B cell (primary cell): Measurements from ENCODE around the gene STK24. TPM values are rescaled to one million over a fixed set of nuclear protein-coding genes. Genes with fewer than 3 reads are reported as not detected.

Source experiments
- ATAC-seq: fragments of 200-7000 bp; cut with Tn5 transposase; one replicate; pipeline ENCODE4 v1.10.0; 2021; ENCODE audit warnings: low read depth, mild to moderate bottlenecking, moderate number of reproducible peaks, moderate library complexity
- CTCF ChIA-PET: fragments of 350-600 bp; sonication (Branson Sonifier 250); formaldehyde crosslinking; loops from one replicate; lab custom pipeline; 2021; ENCODE audit warnings: antibody characterized with exemption, inconsistent platforms; lab: Charles Lee
- POLR2A ChIA-PET: fragments of 350-600 bp; sonication (Branson Sonifier 250); formaldehyde crosslinking; loops from one replicate; lab custom pipeline; 2021; ENCODE audit warnings: antibody characterized with exemption; lab: Charles Lee
- DNase-seq: peaks from one replicate; pipeline ENCODE4 v3.0.0; 2013
- H2AFZ ChIP-seq: 2 replicates; pipeline ENCODE4 v1.6.1; 2012; ENCODE audit warnings: mild to moderate bottlenecking, low read depth, low read length; ENCODE audit not compliant: insufficient read depth, poor library complexity, severe bottlenecking
- H3K27ac ChIP-seq, 2 donors: 1 replicate in 1 of 2; 2 replicates in 1 of 2; pipeline ENCODE4 v1.5.1; 2012 to 2013; ENCODE audit warnings: low read length in 2 of 2, mild to moderate bottlenecking in 2 of 2, moderate library complexity in 1 of 2
- H3K27me3 ChIP-seq, 4 experiments: fragments of 200-600 bp in 1 of 4; sonication (generic) in 1 of 4; replicated peaks in 1 of 4; 1 replicate in 2 of 4; 2 replicates in 2 of 4; pipeline versions ENCODE4 v1.6.1 to v1.7.0; 2013 to 2016; ENCODE audit warnings: low read length in 3 of 4, mild to moderate bottlenecking in 2 of 4, mixed read lengths in 1 of 4, moderate library complexity in 1 of 4; ENCODE audit not compliant: insufficient read depth in 4 of 4, control insufficient read depth in 3 of 4; ENCODE audit errors: control extremely low read depth in 1 of 4
- H3K36me3 ChIP-seq, 2 experiments: replicated peaks in 1 of 2; 1 replicate in 1 of 2; 2 replicates in 1 of 2; pipeline versions ENCODE4 v1.6.1 to v1.7.1; 2013; ENCODE audit warnings: low read length in 1 of 2; ENCODE audit not compliant: insufficient read depth in 2 of 2, control insufficient read depth in 1 of 2; ENCODE audit errors: control extremely low read depth in 1 of 2, extremely low read depth in 1 of 2
- H3K4me1 ChIP-seq, 2 donors: fragments of 200-600 bp in 1 of 2; sonication (generic) in 1 of 2; 1 replicate in 1 of 2; 2 replicates in 1 of 2; pipeline versions ENCODE4 v1.5.1 to v1.6.1; 2013 to 2017; ENCODE audit warnings: low read length in 2 of 2; ENCODE audit not compliant: control insufficient read depth in 2 of 2, insufficient read depth in 2 of 2
- H3K4me2 ChIP-seq: replicated peaks from 2 replicates; pipeline ENCODE3; 2012; ENCODE audit warnings: mild to moderate bottlenecking, low read depth, low read length; ENCODE audit not compliant: poor library complexity, severe bottlenecking
- H3K4me3 ChIP-seq, 5 experiments: fragments of 200-600 bp in 1 of 5; sonication (generic) in 1 of 5; 1 replicate in 3 of 5; 2 replicates in 2 of 5; pipeline versions ENCODE4 v1.5.1 to v1.7.0; 2011 to 2016; ENCODE audit warnings: low read length in 4 of 5, mild to moderate bottlenecking in 4 of 5, low read depth in 2 of 5, control low read depth in 1 of 5, moderate library complexity in 1 of 5; ENCODE audit not compliant: insufficient read depth in 1 of 5; ENCODE audit errors: control extremely low read depth in 1 of 5, extremely low read depth in 1 of 5
- H3K79me2 ChIP-seq: fragments of 200-600 bp; sonication (generic); one replicate; pipeline ENCODE4 v1.6.0; 2016; ENCODE audit warnings: low read length; ENCODE audit not compliant: control insufficient read depth, insufficient read depth
- H3K9ac ChIP-seq: fragments of 200-600 bp; sonication (generic); 2 replicates; pipeline ENCODE4 v1.6.1; 2017; ENCODE audit warnings: mild to moderate bottlenecking, low read length, moderate library complexity
- H3K9me3 ChIP-seq, 3 donors: one replicate each; pipeline versions ENCODE4 v1.6.1 to v1.7.1; 2013; ENCODE audit warnings: low read length in 2 of 3; ENCODE audit not compliant: control insufficient read depth in 2 of 3, insufficient read depth in 1 of 3; ENCODE audit errors: control extremely low read depth in 1 of 3
- H4K20me1 ChIP-seq: 2 replicates; pipeline ENCODE4 v1.6.0; 2012; ENCODE audit warnings: mild to moderate bottlenecking, low read length; ENCODE audit not compliant: insufficient read depth, control insufficient read depth, poor library complexity, severe bottlenecking
- H3K27ac Mint-ChIP-seq: one replicate; pipeline ENCODE4 v1.8.0; 2021; ENCODE audit warnings: mixed read lengths
- H3K27me3 Mint-ChIP-seq: one replicate; pipeline ENCODE4 v1.8.0; 2021; ENCODE audit warnings: mixed read lengths
- H3K4me1 Mint-ChIP-seq: one replicate; pipeline ENCODE4 v1.8.0; 2021; ENCODE audit warnings: mixed read lengths
- H3K4me3 Mint-ChIP-seq: one replicate; pipeline ENCODE4 v1.8.0; 2021; ENCODE audit warnings: mixed read lengths
- H3K9me3 Mint-ChIP-seq: one replicate; pipeline ENCODE4 v1.8.0; 2022; ENCODE audit warnings: mixed read lengths; ENCODE audit not compliant: insufficient read depth
- CTCF ChIP-seq: fragments of 200-600 bp; IDR thresholded peaks from one replicate; pipeline ENCODE4 v1.8.0; 2022; ENCODE audit warnings: antibody characterized with exemption, mild to moderate bottlenecking
- EZH2 ChIP-seq: IDR thresholded peaks from 2 replicates; pipeline ENCODE4 v1.6.1; 2012; ENCODE audit warnings: borderline replicate concordance, low read depth, mild to moderate bottlenecking, moderate library complexity, low read length; ENCODE audit not compliant: insufficient read depth, poor library complexity, severe bottlenecking
- WGBS: methylation state at CpG from one replicate; pipeline ENCODE4 v1.1.5; 2013; ENCODE audit warnings: missing lambda C conversion rate; ENCODE audit not compliant: insufficient coverage; 5-methylcytosine and 5-hydroxymethylcytosine counted together
- intact Hi-C: fragments of 100-400 bp; cut with micrococcal nuclease; formaldehyde crosslinking; loops from one replicate; pipeline ENCODE4 v1.10.0; 2022
- polyA plus RNA-seq: library from polyadenylated mRNA; depleted of rRNA; stranded (reverse); fragments of >200 nt; gene quantifications from 2 replicates; pipeline ENCODE4 v1.2.3, GENCODE V29; 2012
- total RNA-seq, 2 donors: library from RNA; stranded (reverse); fragments of 120-200 nt in 1 of 2; gene quantifications; 1 replicate in 1 of 2; 2 replicates in 1 of 2; pipeline versions ENCODE4 v1.2.3 to v1.2.4, GENCODE V29; 2013 to 2022

Gene STK24
- total and polyA plus RNA-seq, 2 donors (not counting 1 experiment from before 2014, with no cell fraction given): 47.2 to 117 TPM

DNA sequence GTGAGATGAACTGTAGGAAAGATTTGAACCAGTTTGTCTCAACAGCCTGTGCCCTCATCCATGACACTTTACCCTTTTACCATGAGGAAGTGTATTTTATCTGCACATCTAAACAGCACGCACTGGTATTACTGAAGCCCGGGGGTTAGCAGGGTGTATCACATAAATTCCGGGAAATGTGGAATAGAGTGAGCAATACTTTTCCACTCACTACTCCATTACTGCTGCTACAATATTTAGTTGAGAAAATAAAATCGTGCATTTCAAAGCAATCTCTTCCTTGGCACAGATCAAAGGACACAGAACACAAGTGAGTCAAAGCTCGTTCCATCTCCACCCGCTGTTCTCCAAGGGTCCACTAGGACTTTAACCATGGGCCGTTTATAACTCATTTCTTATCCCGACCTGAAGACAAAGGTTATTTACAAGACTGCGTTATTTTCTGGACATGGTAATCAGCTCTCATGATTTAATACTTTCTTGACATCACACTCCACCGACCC is 35.2 kb downstream of the STK24 start:
- intact Hi-C loops: loop anchor here (2.0 to 5.0 kb wide), 3 partner anchors 15 to 36 kb away; partner anchors contain the start of gene STK24
- peaks cover 51% of the 10 kb centered on the region in 2 donors for H3K4me1 ChIP-seq
- ChIA-PET POLR2A (no interaction called here), CTCF (interaction anchor here (1.0 to 2.6 kb wide), 3 partner anchors 13 to 111 kb away, joined by 4 to 13 read pairs (median 5); no protein-coding TSS in a partner anchor)
- H3K27ac ChIP-seq: no peak overlapping the region
- TF ChIP-seq EZH2 (no peak), CTCF (no peak)
- peak overlapping the region; percentile 81 for H3K4me2 ChIP-seq
- no peak overlapping the region for H3K9ac ChIP-seq
- ATAC-seq: no peak
- peaks cover 98% of the 10 kb centered on the region for H4K20me1 ChIP-seq
- H3K4me1 Mint-ChIP-seq: peaks cover 89% of the 10 kb centered on the region
- no peak for DNase-seq
- no peak overlapping the region for H2AFZ ChIP-seq
- 98% methylated on average over 5 of the region's 10 CpGs for WGBS
- H3K4me3 ChIP-seq: no peak overlapping the region
- peak overlapping the region; percentile 81 for H3K4me3 Mint-ChIP-seq
- peaks cover 100% of the 10 kb centered on the region for H3K79me2 ChIP-seq
- no peaks in the 10 kb centered on the region for H3K27me3 ChIP-seq
- no peaks in the 10 kb centered on the region for H3K27me3 Mint-ChIP-seq
- H3K27ac Mint-ChIP-seq: no peak overlapping the region
- peaks cover 4 to 18% of the 10 kb centered on the region in 2 experiments for H3K36me3 ChIP-seq
- H3K9me3 ChIP-seq: no peaks in the 10 kb centered on the region
- no peaks in the 10 kb centered on the region for H3K9me3 Mint-ChIP-seq

- CTCF ChIA-PET: interaction anchor here (0.7 to 1.9 kb wide), 5 partner anchors 10 to 96 kb away, joined by 3 to 7 read pairs (median 4); no protein-coding TSS in a partner anchor
- TF ChIP-seq EZH2 (no peak), CTCF (no peak)
Measured at GRCh38 chr13:98541191-98541590, 35.7 kb downstream of the STK24 start.

More at GRCh38 chr13:98541191-98541590, 35.7 kb downstream of the STK24 start:
- H3K9me3 Mint-ChIP-seq: no peaks in the 10 kb centered on the region
- H3K27me3 Mint-ChIP-seq: no peaks in the 10 kb centered on the region
- no peaks in the 10 kb centered on the region for H3K27me3 ChIP-seq
- peaks cover 99% of the 10 kb centered on the region for H4K20me1 ChIP-seq
- intact Hi-C loops: loop anchor here (5.0 kb wide), 2 partner anchors 34 to 36 kb away; partner anchors contain the start of gene STK24
- ATAC-seq (no peak), DNase-seq (no peak)
- no peak overlapping the region for H3K9ac ChIP-seq
- 96% methylated on average over 3 of the region's 5 CpGs for WGBS
- peaks cover 50 to 51% of the 10 kb centered on the region in 2 donors for H3K4me1 ChIP-seq
- H3K27ac Mint-ChIP-seq: peak overlapping the region; percentile 17
- POLR2A ChIA-PET: no interaction called here
- H3K4me2 ChIP-seq: no peak overlapping the region
- no peak overlapping the region for H2AFZ ChIP-seq
- H3K4me3 Mint-ChIP-seq: peak overlapping the region; percentile 5
- H3K4me3 ChIP-seq: no peak overlapping the region
- peaks cover 100% of the 10 kb centered on the region for H3K79me2 ChIP-seq
- peaks cover 4 to 21% of the 10 kb centered on the region in 2 experiments for H3K36me3 ChIP-seq
- H3K9me3 ChIP-seq: no peaks in the 10 kb centered on the region
- H3K27ac ChIP-seq: no peak overlapping the region
- peaks cover 89% of the 10 kb centered on the region for H3K4me1 Mint-ChIP-seq
